ENCODE data around the gene LIMS1.
"Not testable (repeated sequence)": the region's sequence is repeated elsewhere in the genome, so short reads cannot be mapped to it uniquely, and the experiment has no call there.

LIMS1 gene

DNA sequence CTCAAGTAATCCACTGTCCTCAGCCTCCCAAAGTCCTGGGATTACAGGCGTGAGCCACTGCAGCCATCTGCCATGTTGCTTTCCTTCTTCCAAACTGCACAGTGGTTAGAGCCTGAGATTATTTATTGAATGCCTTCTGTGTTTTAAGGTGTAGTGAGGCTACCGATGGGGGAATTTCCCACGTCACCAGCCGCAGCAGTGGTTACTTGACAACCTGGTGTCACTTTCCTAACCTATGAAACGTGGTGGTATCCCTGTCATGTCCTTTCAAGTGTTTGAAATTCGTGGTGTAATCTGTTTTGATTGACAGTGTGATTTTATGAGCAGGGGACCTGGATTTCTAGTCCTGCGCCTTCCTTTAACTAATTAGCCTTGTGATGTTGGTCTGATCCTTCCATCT, 124.3 kb downstream of the LIMS1 start:
- DNase-seq (ENCODE audit: low read depth, low spot score), result not testable (repeated sequence)

DNA sequence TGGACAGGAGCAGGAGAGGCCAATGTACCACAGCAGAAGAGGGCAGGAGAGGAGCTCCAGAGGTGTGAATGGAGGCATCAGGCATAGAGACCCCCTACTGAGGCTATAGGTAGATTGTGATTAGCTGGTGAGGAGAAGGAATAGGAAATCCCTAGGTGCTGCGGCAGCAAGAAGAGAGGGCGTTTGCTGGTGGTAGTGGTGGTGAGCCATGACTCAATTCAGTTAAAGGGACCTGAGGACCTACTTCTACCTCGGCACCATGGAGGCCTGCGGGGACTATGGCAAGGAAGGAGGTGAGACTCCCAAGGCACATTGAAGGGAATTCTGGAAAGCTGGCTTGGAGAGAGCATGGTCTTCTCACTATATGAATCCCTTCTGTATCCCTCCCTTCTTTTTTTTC, 127.2 kb downstream of the LIMS1 start:
- DNase-seq (ENCODE audit: low read depth, low spot score), result not testable (repeated sequence)

DNA sequence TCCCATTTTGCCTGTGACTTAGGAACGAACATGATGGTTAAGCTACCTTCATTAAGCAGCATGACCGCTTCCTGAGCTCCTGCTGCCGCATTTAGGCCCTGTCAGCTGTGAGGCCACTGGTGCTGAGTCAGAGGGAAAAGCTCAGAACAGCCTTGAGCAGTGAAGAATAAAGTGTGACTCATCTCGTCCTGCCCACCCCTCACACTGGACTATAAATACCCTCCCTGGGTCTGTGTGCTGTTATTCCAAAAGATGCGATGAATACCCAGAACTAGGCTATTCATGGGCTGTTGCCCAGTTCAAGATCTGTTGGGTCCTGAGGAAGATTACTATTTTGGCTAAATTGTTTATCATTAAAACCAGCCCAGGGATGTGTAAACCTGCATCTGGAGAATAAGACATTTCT, 127.9 kb downstream of the LIMS1 start:
- peak; percentile 66 for DNase-seq (ENCODE audit: low read depth, low spot score)

DNA sequence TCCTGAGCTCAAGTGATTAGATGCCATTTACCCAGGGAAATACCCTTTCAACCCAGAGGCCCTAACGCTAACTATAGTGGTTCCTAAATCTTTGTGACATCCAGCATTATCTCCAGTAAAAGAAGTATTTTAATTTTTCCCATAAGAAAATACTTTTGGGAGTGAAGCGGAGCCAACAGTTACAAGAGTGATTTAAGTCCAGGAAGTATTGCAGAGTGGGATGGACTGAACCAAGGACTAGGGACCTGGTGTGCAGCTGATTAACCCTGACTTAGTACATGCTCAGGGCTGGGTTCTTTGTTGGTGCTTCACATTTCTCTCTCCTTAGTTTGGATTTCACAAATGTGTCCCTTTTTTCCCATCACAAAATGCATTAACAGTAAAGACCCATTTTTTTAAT, 129.1 kb downstream of the LIMS1 start:
- DNase-seq (ENCODE audit: low read depth, low spot score), result not testable (repeated sequence)

DNA sequence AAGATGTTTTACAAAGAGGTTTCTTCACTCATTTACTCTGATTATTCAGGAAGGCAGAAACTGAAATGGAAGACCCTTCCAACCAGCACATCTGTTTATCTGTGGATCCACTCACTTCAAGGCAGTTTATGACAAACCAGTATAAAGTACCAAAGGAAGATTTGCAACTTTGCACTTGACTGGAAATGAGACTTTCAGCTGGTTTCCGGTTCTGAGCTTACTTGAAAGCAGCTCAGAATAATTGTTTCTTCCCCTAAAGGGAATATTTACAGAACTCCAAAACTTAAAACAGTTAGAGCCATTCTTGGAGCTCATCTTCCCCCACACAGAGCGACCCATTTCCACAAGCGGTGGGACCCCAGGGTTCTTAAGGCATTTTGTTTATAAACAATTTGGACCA, 129.8 kb downstream of the LIMS1 start:
- DNase-seq (ENCODE audit: low read depth, low spot score), result not testable (repeated sequence)

DNA sequence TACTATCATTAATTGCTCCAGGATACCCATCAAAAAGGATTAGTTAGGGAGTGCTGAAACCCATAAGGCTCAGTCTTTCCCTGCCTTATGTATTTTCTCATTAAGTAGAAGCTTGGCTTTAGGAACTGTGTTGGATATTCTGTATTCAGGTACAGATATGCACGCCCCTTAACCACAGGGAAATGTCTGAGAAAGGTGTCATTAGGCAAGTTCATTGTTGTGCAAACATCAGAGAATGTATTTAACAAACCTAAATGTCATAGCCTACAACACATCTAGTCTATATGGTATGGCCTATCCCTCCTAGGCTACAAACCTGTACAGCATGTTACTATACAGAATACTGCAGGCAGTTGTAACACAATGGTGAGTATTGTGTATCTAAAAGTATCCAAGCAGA, 130.7 kb downstream of the LIMS1 start:
- DNase-seq (ENCODE audit: low read depth, low spot score), result not testable (repeated sequence)

DNA sequence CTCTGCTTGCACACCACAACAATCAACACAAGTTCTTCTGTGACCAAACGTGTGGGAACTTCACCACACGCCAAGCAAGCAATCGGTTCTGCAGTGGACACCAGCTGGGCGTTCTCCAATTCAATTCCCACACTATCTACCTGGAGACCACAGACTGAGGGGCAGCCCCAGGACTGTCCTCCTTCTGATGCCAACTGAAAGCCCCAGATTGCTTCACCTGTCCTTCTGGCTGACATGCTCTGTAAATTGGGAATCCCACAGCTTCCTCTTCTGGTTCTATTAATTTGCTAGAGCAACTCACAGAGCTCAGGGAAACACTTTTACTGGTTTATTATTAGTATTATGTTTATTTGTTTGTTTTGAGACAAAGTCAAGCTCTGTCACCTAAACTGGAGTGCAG, 131.7 kb downstream of the LIMS1 start:
- not testable (repeated sequence) for DNase-seq (ENCODE audit: low read depth, low spot score)

DNA sequence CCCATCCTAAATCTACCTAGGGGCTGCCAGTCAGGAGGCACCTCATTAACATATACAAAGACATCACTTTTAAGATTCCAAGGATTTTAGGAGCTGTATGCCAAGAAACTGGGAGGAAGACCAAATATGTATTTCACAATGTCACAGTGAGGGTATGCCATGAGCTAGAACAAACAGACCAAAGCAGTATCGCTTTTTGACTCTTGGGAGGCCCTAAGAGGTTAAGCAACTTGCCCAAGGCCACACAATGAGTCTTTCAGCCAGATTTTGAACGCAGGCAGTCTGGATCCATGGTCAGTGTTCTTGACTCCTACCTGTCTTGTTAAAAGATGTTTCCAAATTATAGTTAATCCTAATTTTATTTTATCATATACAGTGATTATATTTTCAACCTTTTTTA, 132.9 kb downstream of the LIMS1 start:
- not testable (repeated sequence) for DNase-seq (ENCODE audit: low read depth, low spot score)

DNA sequence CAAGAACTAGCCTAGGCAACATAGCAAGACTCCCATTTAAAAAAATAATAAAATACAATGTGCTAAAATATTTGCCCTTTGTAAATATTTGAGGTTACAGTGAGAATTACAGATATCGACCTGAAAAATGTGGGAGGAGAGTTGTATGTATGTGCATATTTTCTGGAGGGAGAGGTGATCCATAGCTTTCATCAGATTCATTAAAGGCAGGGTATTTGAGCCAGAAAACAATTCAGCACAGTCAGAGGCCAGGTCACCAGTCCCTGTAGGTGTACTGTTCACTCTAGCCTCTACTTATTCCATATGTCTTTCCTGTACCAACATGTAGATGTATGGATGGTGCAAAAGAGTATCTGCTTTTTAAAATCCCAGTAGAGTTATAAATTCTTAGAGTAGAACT, 136.0 kb downstream of the LIMS1 start:
- DNase-seq (ENCODE audit: low read depth, low spot score), result not testable (repeated sequence)

DNA sequence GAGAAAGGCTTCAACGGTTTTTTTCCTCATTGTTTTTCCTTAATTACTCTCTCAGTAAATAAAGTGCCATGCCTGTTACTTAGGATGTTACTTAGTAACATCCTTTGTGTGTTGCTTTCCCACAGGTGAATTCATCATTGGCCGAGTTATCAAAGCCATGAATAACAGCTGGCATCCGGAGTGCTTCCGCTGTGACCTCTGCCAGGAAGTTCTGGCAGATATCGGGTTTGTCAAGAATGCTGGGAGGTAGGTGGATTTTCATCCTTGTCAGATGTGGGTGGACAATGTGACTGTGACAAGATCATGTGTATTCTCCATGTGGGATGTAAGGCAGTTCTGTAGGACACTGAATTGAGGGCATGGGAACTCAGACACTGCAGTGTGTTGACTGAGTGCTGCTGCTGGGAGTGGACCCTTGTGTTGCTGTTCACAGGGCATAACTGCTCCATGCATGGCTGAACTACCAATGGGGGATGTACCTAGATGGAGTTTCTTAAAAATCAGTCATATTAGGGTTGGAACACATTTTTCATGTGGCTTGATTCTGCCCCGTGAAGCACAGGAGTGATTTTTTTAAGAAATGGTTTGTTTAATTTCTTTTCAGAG, 138.0 kb downstream of the LIMS1 start:
- not testable (repeated sequence) for DNase-seq (ENCODE audit: low read depth, low spot score)

DNA sequence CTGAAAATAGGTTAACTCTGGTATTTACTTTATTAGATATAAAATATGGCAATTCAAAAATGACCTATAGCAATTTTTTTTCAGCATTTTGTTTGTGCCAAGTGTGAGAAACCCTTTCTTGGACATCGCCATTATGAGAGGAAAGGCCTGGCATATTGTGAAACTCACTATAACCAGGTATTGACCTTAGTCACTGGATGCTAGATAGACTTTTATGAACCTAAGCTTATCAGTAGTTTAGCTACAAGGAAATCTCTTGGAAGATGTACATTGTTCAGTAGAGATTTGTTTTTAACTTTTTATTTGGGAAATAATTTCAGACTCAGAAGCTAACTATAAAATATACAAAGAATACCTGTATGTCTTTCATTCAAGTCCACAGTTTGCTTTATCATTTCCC, 142.3 kb downstream of the LIMS1 start:
- not testable (repeated sequence) for DNase-seq (ENCODE audit: low read depth, low spot score)

DNA sequence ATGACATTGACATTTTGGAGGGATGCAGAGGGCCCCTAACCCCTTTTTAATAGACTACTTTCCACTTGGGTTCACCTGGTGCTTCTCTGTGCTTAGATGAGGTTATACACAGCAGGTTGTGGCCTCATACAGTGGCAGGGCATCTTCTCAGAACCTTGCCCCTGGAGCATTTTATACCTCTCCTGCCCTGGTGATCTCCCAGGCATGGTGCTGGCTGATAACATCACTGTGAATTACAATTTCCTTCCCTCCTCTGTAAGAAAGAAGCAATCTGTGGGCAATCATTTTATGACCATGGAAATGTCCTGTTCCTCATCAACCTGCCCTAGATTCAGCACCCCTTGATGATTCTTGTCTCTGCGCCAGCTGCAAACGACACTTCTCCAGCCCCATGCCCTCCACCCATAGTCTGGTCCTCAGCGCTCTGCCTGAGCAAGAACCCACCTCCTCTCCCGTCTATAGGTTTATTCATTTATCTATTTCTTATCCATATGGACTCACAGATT, 143.0 kb downstream of the LIMS1 start:
- DNase-seq (ENCODE audit: low read depth, low spot score), result not testable (repeated sequence)

DNA sequence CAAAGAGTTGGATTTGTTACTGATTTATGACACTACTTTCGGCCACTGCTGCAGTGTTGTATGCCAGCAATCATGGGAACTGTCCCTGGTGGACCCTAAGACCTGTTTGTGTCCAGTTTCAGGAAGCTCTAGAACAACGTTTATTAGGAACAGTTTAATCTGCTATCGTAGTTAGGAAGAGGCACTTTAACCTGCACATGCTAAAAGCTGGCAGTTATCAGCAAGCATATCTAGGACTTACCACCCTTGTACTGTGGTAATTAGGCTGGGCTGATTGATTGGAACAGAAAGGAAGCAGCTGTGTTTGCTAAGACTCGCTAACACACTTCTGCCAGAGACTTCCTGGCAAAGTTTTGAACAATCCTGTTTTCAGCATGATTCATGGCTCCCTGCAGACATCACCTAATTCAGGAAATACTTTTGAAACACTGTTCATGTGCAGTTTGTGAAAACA, 144.0 kb downstream of the LIMS1 start:
- DNase-seq (ENCODE audit: low read depth, low spot score), result not testable (repeated sequence)

DNA sequence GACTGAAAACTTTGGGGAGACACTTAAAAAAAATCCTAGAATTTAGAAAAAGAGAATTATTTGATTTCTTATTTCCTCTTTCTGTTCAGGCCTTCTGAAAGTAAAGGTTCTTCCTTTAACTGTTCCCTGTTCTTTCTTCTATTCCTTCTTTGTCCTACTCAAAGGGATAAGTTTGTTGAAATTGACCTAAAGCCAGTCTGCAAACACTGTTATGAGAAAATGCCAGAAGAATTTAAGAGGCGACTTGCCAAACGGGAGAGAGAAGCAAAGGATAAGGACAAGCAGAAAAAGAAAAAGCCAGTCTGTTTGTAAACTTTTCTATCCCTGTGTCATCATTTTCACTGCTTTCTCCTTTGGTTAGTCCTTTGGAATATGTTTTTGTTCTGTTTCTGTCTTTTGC, 146.5 kb downstream of the LIMS1 start:
- DNase-seq (ENCODE audit: low read depth, low spot score), result not testable (repeated sequence)

DNA sequence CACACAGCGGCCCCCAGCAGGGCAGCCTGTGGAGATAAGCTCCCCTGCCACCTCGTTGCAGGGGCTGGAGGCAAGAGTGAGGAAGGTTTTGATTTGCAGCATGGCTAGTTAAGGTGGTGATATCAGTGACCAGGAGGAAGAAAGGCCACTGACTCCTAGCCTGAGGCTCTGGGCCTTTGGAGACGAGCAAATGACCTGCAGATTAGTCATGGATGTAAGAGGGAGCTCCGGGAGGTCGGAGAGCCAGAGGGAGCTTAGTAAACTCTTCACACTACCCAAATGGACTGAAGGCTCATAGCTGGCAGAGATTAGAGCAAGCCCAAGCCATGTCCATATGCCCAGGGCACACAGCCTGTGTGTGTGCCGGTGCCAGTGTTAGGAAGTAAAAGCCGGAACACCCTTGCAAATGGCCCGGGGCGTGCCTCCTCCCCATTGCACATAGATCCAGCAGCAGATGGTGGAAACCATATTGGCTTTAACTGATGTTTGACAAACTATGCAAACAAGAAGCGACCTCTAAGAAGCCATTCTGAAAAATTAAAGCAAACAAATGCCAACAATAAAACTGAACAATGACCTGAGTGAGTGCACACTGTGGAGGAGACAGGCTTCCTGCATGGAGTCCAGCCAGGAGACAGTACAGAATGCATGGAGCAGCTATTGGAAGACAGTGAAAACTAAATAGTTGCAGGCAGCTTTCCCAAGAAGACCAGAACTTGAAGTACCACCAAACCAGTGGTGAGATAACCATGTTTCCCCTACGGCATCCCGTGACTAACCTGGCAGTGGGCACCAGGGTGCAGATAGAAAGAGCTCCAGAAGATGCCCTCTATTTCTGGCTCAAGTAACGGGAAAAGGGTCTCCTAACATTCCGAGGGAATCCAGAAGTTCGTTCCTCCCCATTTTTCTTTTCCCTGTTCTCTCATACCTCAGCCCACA, 154.8 kb downstream of the LIMS1 start:
- peak; percentile 10 for DNase-seq (ENCODE audit: low read depth, low spot score)

DNA sequence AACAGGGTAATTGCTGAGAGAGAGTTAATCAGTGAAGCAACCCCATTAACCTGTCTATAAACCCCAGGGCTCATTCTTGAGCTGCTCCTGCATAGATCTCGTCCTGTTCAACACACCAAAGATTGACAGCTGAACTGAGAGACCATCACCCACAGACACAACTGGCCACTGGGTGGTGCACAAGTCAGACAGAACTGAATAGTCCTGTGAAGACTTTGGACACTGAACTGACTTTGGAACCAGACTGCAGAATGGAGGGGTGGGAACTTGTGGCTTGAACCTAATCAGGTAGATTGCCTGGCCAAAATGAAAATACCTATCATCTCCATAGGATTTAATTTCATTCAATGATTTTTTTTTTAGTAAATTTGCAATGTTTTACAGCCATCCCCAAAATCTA, 155.7 kb downstream of the LIMS1 start:
- not testable (repeated sequence) for DNase-seq (ENCODE audit: low read depth, low spot score)

DNA sequence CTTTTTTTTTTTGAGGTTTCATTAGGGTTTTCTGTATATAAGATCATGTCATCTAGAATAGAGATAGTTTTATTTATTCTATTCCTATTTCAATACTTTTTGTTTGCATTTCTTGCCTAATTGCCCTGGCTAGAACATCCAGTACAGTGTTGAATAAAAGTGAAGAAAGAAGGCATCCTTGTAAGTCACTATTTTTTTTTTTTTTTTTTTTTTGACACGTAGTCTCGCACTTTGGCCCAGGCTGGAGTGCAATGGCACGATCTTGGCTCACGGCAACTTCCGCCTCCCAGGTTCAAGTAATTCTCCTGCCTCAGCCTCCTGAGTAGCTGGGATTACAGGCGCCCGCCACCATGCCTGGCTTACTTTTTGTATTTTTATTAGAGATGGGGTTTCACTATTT, 157.2 kb downstream of the LIMS1 start:
- no peak for DNase-seq (ENCODE audit: low read depth, low spot score)

DNA sequence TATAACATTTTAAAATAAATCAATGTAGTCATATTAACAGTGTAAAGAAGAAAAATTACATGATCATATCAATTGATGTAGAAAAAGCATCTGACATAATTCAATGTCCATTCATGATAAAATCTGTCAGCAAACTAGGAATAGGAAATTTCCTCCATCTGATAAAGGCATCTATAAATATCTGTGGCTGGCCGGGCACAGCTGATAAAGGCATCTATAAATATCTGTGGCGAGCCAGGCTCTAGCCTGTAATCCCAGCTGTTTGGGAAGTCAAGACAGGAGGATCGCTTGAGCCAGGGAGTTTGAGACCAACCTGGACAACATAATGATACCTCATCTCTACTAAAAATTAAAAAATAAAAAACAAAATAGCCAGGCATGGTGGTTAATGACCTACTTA, 166.9 kb downstream of the LIMS1 start:
- no peak for DNase-seq (ENCODE audit: low read depth, low spot score)

DNA sequence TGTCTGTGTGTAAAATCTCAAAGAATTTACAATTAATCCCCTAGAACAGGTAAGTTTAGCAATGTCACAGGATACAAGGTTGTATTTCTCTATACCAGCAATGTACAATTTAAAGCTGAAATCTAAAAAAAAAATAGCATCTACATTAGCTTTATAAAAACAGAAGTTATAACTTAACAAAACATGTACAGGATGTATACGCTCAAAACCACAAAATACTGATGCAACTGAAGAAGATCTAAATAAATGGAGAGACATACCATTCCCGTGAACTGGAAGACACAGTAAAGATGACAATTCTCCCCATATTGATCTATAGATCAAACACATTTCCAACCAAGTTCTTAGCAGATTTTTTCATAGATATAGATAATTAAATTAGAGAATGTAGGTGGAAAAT, 167.5 kb downstream of the LIMS1 start:
- DNase-seq (ENCODE audit: low read depth, low spot score), result no peak

DNA sequence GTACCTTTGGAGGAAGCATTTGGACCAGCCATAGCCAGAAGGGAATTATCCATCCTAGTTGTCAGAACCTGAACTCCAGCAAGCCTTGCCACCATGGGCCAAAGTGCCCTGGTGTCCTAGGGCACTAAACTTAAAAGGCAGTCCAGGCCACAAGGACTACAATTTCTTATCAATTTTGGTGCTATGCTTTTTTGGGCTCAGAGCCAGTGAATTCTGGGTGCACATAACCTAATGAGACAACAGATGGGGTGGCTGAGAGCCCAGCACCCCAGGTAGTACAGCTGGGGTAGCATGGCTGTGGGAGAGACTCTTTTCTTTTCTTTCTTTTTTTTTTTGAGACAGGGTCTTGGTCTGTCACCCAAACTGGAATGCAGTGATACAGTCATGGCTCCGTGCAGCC, 170.6 kb downstream of the LIMS1 start:
- DNase-seq (ENCODE audit: low read depth, low spot score), result no peak

DNA sequence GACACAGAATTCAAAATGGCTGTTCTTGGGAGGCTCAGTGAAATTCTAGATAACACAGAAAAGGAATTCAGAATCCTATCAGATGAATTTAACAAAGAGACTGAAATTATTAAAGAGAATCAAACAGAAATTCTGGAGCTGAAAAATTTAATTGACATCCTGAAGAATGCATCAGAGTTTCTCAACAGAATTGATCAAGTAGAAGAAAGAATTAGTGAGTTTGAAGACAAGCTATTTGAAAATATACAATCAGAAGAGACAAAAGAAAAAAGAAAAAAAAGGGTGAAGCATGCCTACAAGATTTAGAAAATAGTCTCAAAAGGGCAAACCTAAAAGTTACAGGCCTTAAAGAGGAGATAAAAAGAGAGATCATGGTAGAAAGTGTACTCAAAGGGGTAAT, 173.0 kb downstream of the LIMS1 start:
- DNase-seq (ENCODE audit: low read depth, low spot score), result no peak

DNA sequence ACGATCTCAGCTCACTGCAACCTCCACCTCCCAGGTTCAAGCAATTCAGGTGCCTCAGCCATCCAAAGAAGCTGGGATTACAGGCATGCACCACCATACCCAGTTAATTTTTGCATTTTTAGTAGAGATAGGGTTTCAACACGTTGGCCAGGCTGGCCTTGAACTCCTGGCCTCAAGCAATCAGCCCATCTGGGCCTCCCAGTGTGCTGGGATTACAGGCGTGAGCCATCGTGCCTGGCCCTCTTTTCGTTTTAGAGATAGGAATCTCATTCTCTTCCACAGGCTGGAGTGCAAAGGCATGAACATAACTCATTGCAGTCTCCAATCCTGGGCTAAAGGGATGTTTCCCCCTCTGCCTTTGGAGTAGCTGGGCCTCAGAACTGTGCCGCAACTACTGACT, 182.7 kb downstream of the LIMS1 start:
- peak; percentile 14 for DNase-seq (ENCODE audit: low read depth, low spot score)

Data from ELF-1 (cell line).